ENCODE results near the gene NPDC1.
A peak's percentile ranks its signal among the peaks of the same experiment; 100 is the strongest.

Gene NPDC1

DNA sequence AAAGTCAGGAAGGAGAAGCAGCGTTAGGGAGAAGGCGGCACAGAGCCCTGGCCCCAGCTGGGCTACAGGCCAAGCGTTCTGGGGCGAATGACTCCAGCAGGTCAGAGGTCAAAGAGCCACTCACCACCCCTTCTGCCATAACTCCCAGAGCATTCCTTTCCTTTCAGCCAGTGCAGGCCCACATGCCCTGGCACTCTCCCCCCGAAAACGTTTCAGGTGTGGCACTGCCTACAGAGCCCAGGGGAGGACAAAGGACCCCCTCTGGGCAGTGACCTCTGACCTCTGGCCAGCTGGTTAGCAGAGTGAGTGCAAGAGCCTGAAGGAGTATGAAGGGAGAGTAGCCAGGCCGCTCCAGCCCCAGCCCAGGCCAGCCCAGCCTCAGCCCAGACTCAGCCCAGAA lies 22.8 kb downstream of the NPDC1 start:
- no peak for DNase-seq

DNA sequence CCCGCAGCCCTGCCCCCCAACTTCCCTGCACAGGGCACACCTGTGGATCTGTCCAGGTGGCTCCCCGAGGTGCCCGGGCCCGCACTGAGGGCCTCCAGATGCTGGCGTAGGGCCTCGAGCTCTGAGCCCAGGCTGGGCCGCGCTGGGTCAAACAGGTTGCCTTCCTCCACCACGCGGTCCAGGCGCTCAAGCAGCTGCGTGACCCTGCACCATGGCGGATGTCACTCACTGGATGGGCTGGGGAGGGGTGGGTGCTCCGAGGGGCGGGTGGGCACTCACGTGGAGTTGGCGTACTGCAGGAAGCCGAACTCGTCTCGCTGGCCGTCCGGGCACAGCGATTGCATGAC lies 23.3 kb downstream of the NPDC1 start:
- DNase-seq = no peak

DNA sequence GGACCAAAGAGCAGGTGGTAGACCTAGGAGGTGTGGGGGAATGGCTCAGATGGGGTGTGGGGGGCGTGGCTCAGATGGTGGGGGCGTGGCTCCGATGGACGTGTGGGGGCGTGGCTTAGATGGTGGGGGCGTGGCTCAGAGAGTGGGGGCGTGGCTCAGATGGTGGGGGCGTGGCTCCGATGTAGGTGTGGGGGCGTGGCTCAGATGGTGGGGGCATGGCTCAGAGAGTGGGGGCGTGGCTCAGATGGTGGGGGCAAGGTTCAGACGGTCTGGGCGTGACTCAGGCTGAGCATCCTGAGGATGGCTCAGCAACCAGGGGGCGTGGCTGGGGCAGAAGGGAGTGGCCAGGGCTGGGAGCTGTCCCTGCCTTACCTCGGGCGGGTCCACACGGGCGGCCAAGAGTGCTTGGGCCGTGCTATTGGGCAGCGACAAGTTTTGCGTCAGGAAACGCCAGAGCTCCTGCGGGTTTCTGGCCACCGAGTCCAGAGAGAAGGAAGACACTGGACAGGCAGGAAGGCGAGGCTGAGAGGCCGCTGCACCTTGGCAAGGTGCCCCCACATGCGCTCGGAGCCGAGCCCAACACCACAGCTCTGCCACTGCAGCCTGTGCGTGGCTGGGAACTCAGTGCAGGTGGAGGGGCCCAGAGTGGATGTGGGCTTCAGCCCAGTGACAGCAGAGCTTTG lies 23.9 kb downstream of the NPDC1 start:
- DNase-seq = peak; percentile 76

DNA sequence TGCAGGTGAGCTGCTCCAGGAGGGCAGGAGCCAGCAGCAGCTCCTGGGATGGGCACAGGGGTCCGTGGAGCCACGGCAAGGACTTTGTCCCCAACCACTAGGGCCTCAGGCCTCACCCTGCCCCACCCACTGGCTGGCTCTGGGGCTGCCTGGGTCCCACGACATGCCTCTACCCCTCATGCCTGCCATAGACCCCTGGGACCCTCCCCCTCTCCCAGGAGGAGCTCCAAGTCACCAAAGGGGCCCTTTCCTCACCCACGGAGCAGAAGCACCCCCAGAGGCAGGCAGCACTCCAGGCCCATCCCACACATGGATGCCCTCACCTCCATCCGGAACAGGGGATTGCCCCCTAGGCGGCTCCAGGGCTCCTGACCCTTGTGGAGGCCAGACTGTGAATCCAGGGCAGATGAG lies 24.4 kb downstream of the NPDC1 start:
- no peak for DNase-seq

DNA sequence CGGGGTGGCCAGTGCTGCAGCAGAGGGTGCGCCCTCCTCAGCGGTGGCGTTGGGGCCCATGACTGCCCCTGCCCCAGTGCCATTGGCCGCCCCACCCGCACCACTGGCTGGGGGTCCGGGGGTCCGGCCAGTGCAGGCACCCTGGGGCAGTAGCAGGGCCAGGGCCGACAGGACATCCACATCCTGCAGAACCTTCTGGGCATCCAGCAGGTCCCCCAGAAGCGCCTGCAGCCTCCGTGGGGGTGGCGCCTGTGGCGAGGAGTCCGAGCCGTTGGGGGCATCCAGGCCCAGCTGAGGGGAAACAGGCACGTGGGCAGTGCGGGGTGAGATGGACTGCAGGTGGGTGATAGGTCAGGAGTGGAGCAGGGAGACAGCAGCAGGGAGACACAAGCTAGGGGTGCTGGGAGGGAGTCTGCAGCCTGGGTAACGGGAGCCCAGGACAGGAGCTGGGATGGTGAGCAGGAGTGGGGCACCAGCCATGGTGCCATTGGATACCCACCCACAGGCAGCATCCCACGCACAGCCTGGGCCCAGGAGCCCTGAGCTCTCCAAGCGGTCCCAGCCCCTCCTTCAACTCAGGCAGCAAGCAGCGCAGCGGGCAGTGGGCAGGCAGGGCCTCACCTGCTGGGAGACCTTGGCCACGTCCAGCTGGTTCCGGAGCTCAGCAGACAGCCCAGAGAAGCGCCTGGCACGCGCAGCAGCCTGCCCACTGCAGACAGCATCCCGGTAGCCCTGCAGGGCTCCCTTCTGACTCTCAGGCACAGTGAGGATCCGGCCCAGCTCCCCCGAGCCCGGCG lies 25.0 kb downstream of the NPDC1 start:
- no peak for DNase-seq

DNA sequence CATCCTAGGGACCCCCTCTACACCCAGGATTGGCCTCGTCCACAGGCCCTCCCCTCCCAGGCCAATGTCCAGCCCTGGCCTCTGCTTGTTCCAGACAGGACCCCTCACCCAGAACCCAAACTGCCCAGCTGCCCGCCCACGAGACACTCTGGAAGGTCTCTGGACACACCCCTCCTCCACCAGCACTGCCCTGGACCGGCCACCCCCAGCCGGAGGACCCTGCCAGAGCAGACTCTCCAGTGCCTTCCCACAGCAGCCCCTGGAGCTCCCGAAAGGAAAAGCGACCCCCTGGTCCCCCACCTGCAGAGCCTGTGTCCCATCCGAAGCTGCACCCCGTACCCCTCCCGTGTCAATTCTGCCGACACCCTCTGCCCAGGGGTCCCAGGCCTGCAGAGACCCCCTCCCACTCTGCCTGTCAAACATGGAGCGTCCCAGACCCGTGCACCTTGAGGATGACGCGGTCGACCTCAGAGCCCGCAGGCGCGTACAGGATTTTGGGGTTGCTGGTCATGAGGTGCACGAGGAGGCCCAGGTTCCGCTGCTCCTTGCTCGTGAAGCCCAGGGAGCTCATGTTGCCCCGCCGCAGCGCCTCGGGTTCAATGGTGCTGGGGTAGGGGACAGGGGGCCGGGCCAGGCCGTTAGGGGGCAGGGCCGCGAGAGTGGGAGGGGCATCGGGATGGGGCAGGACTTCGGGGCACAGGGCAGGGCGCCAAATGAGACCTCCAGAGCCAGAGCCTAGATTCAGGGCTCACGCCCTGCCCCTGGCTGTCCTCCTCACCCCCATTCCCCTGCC lies 25.9 kb downstream of the NPDC1 start:
- no peak for DNase-seq

DNA sequence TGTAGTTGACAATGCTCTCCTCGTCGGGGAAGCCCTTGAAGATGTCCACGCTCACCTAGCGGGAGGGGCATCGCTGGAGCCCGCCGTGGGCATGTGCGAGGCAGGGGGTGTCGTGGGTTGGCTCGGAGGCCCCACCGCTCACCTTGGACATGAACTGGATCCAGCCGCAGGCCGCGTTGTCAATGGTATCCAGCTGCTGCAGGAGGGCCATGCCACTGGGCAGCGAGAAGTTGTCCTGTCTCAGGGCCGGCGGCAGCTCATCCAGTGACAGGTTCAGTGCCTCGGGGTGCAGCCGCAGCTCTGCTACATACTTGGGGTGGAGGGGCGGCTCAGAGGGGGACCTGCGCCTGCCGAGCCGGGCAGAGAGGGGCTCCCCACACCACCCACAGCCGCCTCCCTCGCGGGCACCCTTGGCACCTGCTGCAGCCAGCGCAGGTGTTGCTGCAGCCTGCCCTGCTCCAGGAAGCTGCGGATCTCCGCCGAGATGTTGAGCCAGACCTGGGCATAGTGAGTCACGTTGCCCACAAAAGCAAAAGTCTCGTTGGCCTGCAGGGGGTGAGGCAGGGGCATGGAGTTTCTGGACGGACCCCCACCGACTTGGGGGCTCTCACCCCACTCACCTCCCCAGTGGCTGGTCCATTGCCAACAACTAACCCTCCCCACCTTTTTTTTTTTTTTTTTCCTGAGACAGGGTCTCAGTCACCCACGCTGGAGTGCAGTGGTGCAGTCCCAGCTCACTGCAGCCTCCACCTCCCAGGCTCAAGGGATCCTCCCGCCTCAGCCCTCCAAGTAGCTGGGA lies 27.0 kb downstream of the NPDC1 start:
- DNase-seq = no peak

DNA sequence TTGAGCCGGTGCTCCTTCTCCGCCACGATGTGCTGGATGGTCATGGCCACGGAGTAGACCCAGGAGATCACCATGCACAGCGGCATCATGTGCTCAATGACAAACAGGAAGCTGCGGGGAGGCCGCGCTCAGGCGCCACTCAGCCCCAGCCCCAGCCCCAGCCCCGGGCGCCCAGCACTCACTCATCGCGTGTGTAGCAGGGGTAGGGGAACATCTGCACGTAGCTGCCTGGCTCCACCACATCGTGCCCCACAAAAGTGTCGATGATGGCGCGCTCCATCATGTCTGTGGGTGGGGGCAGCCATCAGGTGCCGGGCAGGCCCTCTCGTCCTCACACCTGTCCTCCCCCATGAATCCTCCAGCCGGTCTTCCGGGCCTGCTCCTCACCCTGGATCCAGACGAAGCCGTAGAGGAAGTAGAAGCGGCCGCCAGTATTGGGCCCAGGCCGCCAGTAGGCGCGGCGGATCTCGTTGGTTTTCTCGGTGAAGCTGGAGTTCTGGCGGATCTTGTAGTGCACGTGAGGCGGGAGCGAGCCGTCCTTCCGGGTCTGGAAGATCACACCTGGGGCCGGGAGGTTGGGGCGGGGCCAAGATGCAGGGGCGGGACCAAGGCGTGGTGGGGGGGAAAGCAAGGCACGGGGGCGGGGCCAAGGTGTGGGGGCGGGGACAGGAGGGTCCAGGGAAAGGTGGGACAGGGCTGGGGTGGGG lies 28.0 kb downstream of the NPDC1 start:
- DNase-seq = no peak

DNA sequence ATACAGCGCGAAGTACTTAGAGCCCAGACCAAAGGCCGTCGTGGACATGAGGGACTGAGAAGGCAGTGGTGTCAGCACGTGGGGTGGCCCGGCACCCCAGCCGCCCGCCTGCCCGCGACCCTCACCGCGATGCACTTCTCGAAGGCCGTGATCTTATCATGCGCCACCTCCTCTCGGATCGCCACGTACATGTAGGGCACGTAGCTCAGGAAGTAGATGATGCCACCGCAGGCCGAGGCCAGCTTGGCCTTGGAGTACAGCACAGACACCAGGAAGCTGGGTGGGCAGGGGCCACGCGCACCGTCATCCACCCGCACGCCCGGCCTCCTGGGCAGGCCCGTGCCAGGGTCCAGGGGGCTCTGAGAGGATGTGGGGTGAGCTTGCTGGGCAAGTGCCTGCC lies 28.9 kb downstream of the NPDC1 start:
- DNase-seq = no peak

DNA sequence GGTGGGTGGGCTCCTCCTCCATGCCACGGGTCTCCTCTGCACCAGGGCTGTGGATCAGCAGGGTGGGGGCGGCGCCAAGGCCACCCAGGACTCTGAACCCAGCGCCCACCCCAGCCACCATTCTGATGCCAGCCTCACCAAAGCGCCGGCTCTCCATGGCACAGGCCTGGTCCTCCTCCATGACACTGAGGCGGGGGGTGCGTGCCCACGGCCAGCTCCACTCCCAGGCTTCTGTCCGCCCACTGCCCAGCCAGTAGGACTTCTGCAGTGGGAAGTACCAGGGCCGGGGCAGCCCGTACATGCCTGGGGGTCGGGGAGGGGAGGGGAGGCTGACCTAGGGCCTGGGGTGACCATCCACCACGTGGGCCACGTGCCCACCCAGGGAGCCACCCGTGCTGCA lies 29.5 kb downstream of the NPDC1 start:
- no peak for DNase-seq

DNA sequence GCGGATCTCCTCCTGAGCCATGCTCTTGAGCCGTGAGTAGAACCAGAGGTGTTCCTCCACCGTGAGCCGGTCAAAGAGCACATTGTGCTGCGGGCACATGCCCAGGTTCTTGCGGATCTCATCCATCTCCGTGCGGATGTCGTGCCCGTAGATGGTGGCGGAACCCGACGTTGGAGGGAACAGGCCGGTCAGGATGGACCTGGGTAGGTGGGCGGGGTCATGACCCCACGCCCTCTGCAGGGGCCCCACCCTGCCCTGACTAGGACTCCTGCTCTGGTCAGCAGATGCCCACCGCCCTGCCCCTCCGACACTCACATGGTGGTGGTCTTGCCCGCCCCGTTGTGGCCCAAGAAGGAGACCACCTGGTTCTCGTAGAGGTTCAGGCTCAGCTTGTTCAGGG lies 30.0 kb downstream of the NPDC1 start:
- DNase-seq = no peak

DNA sequence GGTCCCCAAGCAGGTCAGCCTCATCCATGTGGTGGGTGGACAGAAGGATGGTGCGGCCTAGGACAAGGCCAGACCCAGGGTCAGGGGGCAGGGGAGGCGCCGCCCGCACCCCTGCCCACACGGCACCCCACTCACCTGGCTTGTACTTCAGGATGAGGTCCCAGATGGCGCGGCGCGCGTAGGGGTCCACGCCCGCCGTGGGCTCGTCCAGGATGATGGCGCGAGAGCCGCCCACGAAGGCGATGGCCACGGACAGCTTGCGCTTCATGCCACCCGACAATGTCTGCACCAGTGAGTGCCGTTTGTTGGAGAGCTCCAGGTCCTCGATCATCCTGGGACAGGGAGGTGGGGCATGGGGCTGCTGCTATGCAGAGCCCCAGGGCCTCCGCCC lies 30.4 kb downstream of the NPDC1 start:
- no peak for DNase-seq

DNA sequence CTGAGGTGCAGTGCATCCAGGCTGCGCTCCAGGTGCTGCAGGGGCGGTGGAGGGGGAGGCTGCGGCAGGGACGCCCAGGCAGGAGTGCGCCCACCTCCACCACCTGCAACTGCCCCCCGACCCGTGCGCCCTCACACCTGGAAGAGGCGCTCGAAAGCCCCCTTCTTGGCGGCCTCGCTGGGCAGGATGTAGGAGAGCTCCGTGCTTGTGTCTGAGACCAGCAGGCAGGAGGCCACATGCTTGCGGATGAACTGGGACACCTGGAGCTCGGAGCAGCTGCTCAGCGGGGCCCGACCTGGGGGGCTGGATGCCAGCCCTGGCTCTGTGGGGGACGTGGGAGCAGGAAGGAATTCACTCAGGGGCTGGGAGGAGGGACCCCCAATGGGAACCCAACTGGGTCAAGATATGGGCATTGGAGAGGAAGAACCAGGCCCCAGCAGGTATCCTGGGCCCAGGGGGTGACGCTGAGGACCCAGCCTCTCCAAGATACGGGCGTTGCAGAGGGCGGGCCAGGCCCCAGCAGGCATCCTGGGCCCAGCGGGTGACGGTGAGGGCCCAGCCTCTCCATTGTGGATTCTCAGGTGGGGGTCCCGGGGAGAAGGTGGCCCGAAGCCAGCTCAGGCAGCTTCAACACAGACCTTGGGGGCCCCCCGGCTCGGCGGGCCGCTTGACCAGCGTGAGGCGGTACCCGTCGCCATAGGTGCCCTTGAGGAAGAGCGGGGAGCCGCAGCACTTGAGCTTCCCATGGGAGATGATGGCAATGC lies 31.0 kb downstream of the NPDC1 start:
- no peak for DNase-seq

DNA sequence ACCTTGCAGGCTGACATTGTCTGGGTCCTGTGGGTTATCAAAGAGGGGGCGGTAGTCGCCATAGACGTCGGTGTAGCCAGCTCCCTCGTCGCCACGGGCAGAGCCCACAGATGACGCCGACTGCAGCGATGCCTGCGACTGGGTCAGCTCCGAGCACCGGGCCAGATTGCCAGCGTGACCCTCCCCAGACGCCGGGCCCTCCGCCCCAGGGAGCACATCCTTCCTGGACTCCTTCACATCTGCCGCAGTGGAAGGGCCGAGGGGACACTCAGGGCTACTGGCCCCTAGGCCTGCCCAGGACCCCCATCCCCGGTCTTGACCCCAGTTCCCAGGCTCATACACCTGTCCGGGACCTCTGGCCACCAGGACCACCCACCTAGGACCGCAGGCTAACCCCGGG lies 31.8 kb downstream of the NPDC1 start:
- DNase-seq = no peak

DNA sequence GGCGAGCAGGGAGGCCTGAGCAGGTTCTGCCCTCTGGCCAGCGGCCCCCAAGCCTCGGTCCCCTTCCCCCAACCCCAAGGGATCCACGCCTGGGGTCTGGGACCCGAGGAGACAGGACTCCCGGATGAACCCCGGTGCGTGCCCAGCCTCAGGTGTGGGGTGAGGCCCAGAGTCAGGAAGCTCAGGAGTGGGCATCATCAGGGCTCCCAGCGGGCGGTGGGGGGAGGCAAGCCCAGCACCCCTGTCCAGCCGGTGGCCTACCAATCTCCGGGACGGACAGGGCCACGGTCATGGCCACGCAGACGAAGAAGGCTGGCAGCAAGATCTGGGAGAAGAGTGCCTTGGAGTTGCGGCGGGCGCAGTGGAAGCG lies 32.4 kb downstream of the NPDC1 start:
- no peak for DNase-seq

DNA sequence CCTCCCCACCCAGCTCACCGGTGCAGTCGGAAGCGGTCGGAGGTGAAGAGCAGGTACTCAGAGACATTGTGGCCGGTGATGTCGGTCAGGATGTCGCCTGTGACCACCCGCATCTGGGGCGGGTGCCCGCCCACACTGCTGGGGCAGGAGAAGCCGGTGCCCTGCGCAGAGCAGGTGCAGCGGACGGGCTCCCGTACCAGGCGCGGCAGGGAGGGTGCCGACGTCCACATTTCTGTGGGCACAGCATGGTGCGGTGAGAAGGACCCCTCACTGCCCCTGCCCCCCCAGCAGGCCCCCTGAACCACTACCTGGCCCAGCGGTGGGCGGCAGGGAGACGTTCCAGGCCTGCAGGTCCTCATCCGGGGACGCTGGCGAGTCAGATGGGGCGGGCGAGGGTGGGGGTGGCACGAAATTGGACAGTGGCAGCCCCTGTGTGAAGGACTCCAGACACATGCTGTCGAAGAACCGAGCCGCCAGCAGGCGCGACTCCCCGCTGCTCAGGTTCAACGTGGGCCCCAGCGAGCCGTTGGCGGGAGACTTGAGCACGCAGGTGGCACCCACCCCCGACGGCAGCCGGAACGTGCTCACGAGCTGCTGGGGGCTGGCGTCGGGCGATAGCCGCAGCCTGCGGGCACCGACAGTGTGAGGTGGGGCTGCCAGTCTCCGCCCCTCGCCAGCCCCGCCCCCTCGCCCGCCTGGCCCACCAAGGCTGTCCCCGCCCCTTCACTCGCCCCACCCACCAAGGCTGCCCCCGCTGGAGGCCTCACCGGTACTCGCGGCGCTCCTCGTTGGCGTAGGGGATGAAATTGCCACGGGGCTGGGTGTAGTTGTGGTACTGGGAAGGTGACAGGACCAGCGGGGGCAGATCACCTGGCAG lies 33.0 kb downstream of the NPDC1 start:
- DNase-seq = no peak

DNA sequence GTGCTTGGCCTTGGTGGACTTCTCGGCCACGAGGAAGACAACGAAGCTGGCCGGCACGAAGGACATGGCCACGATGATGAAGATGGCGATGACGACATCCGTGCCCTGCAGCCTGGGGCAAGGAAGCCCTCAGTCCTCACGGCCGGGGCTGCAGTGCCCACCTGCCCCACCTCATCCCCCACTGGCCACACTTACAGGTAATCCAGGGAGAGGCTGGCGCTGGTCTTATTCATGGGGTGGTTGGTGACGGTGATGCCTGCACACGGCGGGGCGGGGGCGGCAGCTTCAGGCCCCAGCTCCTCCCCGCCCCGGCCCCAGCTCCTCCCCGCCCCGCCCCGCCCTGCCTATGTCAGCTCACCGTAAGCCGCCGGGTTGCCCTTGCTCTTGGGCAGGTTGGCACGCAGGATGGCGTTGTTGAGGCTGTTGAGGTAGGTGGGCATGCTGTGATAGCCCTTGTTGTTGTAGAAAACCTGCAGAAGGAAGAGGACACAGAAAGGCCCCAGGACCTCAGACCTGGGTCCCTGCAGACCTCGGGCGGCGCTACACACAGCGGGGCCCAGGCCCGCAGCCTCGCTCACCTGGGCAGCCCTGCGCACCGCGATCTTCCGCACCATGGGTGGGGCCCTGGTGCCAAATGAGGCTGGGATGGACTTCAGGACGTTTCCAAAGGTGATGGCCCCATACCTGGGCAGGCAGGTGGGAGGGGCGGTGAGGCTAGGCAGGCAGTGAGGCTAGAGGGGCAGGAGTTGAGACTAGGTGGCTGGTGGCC lies 33.9 kb downstream of the NPDC1 start:
- no peak for DNase-seq

DNA sequence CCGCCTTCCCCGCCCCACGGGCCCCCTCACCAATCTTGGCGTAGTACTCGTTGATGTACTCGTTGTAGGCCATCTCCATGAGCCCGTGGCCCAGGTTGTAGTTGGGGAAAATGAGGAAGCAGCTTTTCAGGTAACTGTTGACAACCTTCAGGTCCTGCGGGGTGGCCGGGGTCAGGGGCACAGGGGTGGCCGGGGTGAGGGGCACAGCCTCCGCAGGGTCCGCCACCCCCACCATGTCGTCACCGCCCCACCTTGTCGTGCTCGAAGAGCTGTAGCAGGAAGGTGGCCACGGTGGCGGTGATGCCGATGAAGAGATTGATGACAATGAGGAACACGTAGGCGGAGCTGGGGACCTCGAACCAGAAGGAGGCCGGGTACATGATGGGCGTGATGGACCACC lies 34.8 kb downstream of the NPDC1 start:
- DNase-seq = no peak

DNA sequence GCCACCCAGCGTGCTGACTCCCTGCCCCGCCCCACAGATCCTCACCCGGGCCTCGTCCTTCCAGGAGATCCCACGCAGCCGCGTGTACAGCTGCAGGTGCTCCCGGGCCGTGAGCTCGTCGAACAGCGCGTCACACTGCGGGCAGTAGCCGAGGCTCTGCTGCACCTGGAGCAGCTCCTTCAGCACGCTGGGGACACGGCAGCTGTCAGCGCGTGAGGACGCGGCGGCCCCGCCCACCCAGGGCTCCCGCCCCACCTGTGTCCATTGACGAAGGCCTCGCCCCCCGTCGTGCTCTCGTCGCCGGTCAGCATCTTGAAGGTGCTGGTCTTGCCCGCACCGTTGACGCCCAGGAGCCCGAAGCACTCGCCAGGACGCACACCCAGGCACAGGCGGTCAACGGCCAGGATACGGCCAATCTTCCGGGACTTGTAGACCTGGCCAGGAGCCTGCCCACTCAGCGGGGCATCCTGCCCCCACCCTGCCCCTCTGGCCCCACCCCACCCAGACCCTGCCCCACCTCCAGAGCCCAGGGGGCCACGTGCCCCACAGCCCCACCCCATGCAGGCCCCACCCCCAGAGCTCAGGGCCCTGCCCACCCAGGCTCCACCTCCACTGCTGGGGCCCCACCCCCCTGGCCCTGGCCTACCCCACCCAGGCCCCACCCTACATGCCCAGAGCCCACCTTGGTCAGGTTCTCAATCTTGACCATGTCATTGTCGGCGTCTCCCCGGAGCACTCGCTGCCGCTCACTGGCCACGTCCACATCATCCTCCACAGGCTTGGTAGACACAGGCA lies 35.8 kb downstream of the NPDC1 start:
- DNase-seq = no peak

Measured in activated CD4-positive, CD25-positive, alpha-beta regulatory T cell treated with anti-CD3 and anti-CD28 coated beads, Interleukin-2, amount 50 U/mL, for 72 hours (primary cell).